BJ (cell line): ENCODE data around the gene ESYT3. TPM values are rescaled to one million over a fixed set of nuclear protein-coding genes. Genes with fewer than 3 reads are reported as not detected.

ENCODE experiments used
- CTCF ChIA-PET: fragments of 350-600 bp; formaldehyde crosslinking; extraction: SDS; loops from one replicate; lab custom pipeline; 2021; ENCODE audit warnings: antibody characterized with exemption, inconsistent platforms; lab: Yijun Ruan, JAX
- POLR2A ChIA-PET: fragments of 300-600 bp; sonication (Branson Sonifier 250); formaldehyde crosslinking; extraction: SDS; loops from one replicate; lab custom pipeline; 2021; ENCODE audit warnings: antibody characterized with exemption; lab: Charles Lee
- DNase-seq: peaks from one replicate; pipeline ENCODE4 v3.0.0-alpha.2; 2011; ENCODE audit warnings: low read depth
- H3K27me3 ChIP-seq: 2 replicates; pipeline ENCODE4 v1.6.0; 2011; ENCODE audit warnings: low read length; ENCODE audit not compliant: control insufficient read depth, insufficient read depth
- H3K36me3 ChIP-seq: 2 replicates; pipeline ENCODE4 v1.5.1; 2011; ENCODE audit warnings: low read length; ENCODE audit not compliant: control insufficient read depth, insufficient read depth
- H3K4me3 ChIP-seq: 2 replicates; pipeline ENCODE4 v1.5.1; 2011; ENCODE audit warnings: low read depth, mild to moderate bottlenecking, control low read depth, low read length
- polyA plus RNA-seq: library from polyadenylated mRNA; depleted of rRNA; stranded (reverse); fragments of >200 nt; gene quantifications from 2 replicates; pipeline ENCODE4 v1.2.3, GENCODE V29; 2011
- TF ChIP-seq, protein P1 (sequence below): IDR thresholded peaks from 2 replicates; pipeline ENCODE4 v1.5.1; 2011; ENCODE audit warnings: low read depth, mild to moderate bottlenecking, control low read depth, inconsistent platforms, low read length, moderate library complexity; ENCODE audit not compliant: insufficient read depth

ESYT3 gene
- polyA plus RNA-seq, 1 experiment: 0.09 TPM

DNA sequence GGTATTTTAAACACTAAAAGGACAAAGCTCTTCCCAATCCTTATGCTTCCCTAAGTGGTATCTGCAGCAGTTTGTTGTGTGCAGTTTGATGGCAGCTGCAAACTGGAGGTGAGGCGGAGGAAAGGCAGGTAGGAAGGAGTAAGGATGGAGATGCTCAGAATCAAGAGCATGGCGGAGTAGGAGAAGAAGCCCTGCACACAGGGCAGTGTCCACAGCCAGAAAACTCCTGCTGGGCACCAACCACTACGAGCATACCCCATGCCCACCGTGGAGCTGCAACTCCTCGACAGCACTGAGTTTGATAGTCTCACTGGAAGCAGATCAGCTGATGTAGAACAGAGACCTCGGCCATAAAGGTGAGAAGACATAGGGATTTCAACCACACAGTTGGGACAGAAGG, 30.3 kb upstream of the ESYT3 start:
- Histone ChIP-seq H3K27me3 (no peaks in the 10 kb centered on the region), H3K36me3 (peaks cover 22% of the 10 kb centered on the region), H3K4me3 (no peak overlapping the region)
- ChIA-PET CTCF (interaction anchor here (1.3 kb wide), 1 partner anchor 13 kb away, joined by 5 read pairs; no protein-coding TSS in a partner anchor), POLR2A (no interaction called here)
- DNase-seq: no peak
- TF ChIP-seq, protein P1, sequence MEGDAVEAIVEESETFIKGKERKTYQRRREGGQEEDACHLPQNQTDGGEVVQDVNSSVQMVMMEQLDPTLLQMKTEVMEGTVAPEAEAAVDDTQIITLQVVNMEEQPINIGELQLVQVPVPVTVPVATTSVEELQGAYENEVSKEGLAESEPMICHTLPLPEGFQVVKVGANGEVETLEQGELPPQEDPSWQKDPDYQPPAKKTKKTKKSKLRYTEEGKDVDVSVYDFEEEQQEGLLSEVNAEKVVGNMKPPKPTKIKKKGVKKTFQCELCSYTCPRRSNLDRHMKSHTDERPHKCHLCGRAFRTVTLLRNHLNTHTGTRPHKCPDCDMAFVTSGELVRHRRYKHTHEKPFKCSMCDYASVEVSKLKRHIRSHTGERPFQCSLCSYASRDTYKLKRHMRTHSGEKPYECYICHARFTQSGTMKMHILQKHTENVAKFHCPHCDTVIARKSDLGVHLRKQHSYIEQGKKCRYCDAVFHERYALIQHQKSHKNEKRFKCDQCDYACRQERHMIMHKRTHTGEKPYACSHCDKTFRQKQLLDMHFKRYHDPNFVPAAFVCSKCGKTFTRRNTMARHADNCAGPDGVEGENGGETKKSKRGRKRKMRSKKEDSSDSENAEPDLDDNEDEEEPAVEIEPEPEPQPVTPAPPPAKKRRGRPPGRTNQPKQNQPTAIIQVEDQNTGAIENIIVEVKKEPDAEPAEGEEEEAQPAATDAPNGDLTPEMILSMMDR: no peak

DNA sequence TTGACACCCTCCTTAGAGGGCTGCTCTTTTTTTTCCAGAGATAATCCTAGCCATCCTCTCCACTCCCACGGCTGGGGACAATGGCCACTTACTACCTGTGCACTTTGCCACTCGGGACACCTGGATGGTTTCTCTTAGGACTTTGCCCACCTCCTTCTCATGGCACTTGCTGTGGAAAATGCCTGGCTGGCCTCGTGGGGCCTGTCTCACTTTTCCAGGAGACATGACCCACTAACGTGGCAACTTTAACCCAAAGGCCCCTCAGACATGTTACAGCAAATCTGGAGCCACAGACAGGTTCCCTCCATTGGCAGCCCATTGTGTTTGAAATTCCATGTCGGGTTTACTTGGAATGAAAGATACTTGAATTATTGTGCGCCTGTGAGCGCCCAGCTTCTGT, 29.4 kb upstream of the ESYT3 start:
- ChIA-PET CTCF (interaction anchor here (1.3 to 4.7 kb wide), 2 partner anchors 12 to 13 kb away, joined by 5 to 27 read pairs; no protein-coding TSS in a partner anchor), POLR2A (no interaction called here)
- TF ChIP-seq, protein P1: no peak
- H3K27me3 ChIP-seq: no peaks in the 10 kb centered on the region
- H3K4me3 ChIP-seq: no peak overlapping the region
- no peak for DNase-seq
- H3K36me3 ChIP-seq: peaks cover 18% of the 10 kb centered on the region

DNA sequence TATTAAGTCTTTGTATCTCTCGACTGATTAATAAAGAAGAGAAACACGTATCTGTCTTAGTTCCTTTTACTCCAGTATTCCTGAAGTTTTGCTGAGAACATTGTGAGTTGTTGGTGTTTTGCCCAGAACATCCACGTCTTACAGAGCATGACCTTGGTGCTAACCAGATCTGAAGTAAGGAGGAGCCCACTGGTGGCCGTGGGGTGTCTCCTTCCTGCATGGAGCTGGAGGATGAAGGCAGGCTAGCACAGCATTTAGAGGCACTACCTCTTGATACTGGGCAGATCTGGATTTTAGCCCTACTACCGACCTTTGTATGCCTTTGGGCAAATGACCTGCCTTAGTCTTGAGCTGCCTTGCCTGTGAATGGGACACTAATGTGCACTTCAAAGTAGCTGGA, 28.9 kb upstream of the ESYT3 start:
- Histone ChIP-seq H3K27me3 (no peaks in the 10 kb centered on the region), H3K4me3 (no peak overlapping the region), H3K36me3 (peaks cover 15% of the 10 kb centered on the region)
- ChIA-PET CTCF (interaction anchor here (1.0 to 4.7 kb wide), 2 partner anchors 13 to 16 kb away, joined by 3 to 27 read pairs; no protein-coding TSS in a partner anchor), POLR2A (no interaction called here)
- TF ChIP-seq, protein P1: no peak
- no peak for DNase-seq

DNA sequence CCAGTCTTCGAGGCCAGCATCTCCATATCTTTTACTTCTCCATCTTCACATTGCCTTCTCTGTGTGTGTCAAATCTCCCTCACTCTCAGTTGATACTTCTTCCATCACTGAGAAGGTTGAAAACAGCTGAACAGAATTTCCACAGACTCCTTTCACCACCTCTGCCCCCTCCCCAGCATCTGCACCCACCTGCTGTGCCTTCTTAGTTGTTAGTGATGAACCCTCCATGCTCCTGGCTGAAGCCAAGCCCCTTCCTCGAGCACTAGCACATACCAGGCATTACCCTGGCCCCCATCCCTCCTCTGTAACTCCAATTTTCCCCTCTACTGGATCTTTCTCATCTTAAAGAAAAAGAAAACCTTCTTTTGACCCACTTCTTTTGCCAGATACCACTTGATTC, 27.8 kb upstream of the ESYT3 start:
- H3K27me3 ChIP-seq: no peaks in the 10 kb centered on the region
- no peak for DNase-seq
- H3K36me3 ChIP-seq: peaks cover 10% of the 10 kb centered on the region
- no peak overlapping the region for H3K4me3 ChIP-seq
- TF ChIP-seq, protein P1: no peak
- ChIA-PET POLR2A (no interaction called here), CTCF (interaction anchor here (1.0 to 4.7 kb wide), 3 partner anchors 9 to 17 kb away, joined by 3 to 27 read pairs (median 6); no protein-coding TSS in a partner anchor)

DNA sequence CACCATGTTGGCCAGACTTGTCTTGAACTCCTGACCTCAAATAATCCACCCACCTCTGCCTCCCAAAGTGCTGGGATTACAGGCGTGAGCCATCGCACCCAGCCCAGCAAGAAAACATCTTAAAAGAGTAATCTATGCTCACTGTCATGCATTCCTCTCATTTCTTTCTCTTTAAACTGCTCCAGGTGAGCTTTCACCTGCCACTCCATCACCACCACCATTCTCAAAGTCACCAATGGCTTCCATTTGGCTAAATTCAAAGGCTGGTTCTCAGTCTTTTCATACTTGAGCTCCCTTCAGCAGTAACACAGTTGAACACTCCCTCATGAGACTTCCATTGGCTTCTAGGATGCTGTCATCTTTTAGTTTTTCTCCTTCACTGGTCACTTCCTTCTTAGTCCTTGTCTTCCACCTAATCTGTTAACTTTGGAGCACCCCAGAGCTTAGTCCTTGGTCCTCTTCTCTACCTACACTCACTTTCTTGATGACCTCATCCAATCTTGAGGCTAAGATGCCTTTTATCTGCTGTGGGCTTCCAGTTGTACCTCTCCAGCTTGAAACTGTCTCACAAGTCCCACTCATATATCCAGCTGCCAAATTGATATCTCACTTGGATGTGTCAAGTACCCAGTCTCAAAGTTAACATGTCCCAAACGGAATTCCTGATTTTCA, 27.0 kb upstream of the ESYT3 start:
- ChIA-PET POLR2A (no interaction called here), CTCF (interaction anchor here (0.8 to 4.7 kb wide), 5 partner anchors 9 to 517 kb away, joined by 3 to 27 read pairs (median 5); no protein-coding TSS in a partner anchor)

More for the DNA sequence above, 27.0 kb upstream of the ESYT3 start:
- no peak for DNase-seq
- peaks cover 5% of the 10 kb centered on the region; the same call in 1 of the 2 replicates for H3K36me3 ChIP-seq
- TF ChIP-seq, protein P1: no peak
- no peak overlapping the region for H3K4me3 ChIP-seq
- H3K27me3 ChIP-seq: no peaks in the 10 kb centered on the region
